H9 (cell line): ENCODE results near the gene FSHR. TPM values are rescaled to one million over a fixed set of nuclear protein-coding genes. Genes with fewer than 3 reads are reported as not detected.
A peak's percentile ranks its signal among the peaks of the same experiment; 100 is the strongest.

Experiments
- DNase-seq: peaks from one replicate; pipeline ENCODE4 v3.0.0-alpha.2; 2017
- H2AFZ ChIP-seq: one replicate; pipeline ENCODE4 v1.6.1; 2013; ENCODE audit warnings: mild to moderate bottlenecking, low read length, control low read depth, moderate library complexity
- H2AK5ac ChIP-seq: 2 replicates; pipeline ENCODE4 v1.6.1; 2013; ENCODE audit warnings: low read length, control low read depth, mixed read lengths; ENCODE audit not compliant: insufficient read length
- H2BK120ac ChIP-seq: one replicate; pipeline ENCODE4 v1.6.1; 2013; ENCODE audit warnings: low read depth, mild to moderate bottlenecking, low read length, control low read depth, inconsistent platforms; ENCODE audit not compliant: poor library complexity, severe bottlenecking
- H2BK12ac ChIP-seq: 2 replicates; pipeline ENCODE4 v1.6.1; 2013; ENCODE audit warnings: low read length, control low read depth, mixed read lengths, low read depth; ENCODE audit not compliant: insufficient read length
- H2BK15ac ChIP-seq: 2 replicates; pipeline ENCODE4 v1.6.1; 2013; ENCODE audit warnings: low read depth, low read length, control low read depth
- H2BK20ac ChIP-seq: one replicate; pipeline ENCODE4 v1.6.1; 2013; ENCODE audit warnings: low read depth, mild to moderate bottlenecking, low read length, control low read depth, inconsistent platforms; ENCODE audit not compliant: poor library complexity, severe bottlenecking
- H2BK5ac ChIP-seq: 2 replicates; pipeline ENCODE4 v1.6.1; 2013; ENCODE audit warnings: low read length, control low read depth, mixed read lengths; ENCODE audit not compliant: insufficient read length
- H3K14ac ChIP-seq: 2 replicates; pipeline ENCODE4 v1.6.1; 2013; ENCODE audit warnings: low read length, control low read depth; ENCODE audit not compliant: insufficient read depth
- H3K18ac ChIP-seq: 2 replicates; pipeline ENCODE4 v1.6.1; 2013; ENCODE audit warnings: low read depth, mild to moderate bottlenecking, mixed read lengths, low read length, control low read depth; ENCODE audit not compliant: insufficient read length
- H3K23ac ChIP-seq: 2 replicates; pipeline ENCODE4 v1.6.1; 2013; ENCODE audit warnings: low read length, control low read depth, mixed read lengths, low read depth; ENCODE audit not compliant: insufficient read length
- H3K23me2 ChIP-seq: 2 replicates; pipeline ENCODE4 v1.6.1; 2013; ENCODE audit warnings: low read depth, mild to moderate bottlenecking, mixed read lengths, low read length, control low read depth; ENCODE audit not compliant: insufficient read length, poor library complexity, severe bottlenecking
- H3K27ac ChIP-seq: 2 replicates; pipeline ENCODE4 v1.5.1; 2013; ENCODE audit warnings: low read length, control low read depth, mixed read lengths, low read depth; ENCODE audit not compliant: insufficient read length
- H3K27me3 ChIP-seq: 2 replicates; pipeline ENCODE4 v1.6.1; 2013; ENCODE audit warnings: low read length, control low read depth, inconsistent platforms; ENCODE audit not compliant: insufficient read depth
- H3K4ac ChIP-seq: 2 replicates; pipeline ENCODE4 v1.6.1; 2013; ENCODE audit warnings: low read depth, mild to moderate bottlenecking, control low read depth, inconsistent platforms, low read length, moderate library complexity
- H3K4me1 ChIP-seq: 2 replicates; pipeline ENCODE4 v1.6.1; 2013; ENCODE audit warnings: low read length, control low read depth, inconsistent platforms; ENCODE audit not compliant: insufficient read depth
- H3K4me2 ChIP-seq: 2 replicates; pipeline ENCODE4 v1.6.1; 2013; ENCODE audit warnings: low read length, control low read depth, mixed read lengths; ENCODE audit not compliant: insufficient read length, insufficient read depth
- H3K56ac ChIP-seq: 2 replicates; pipeline ENCODE4 v1.6.1; 2013; ENCODE audit warnings: low read depth, mild to moderate bottlenecking, mixed read lengths, low read length, control low read depth; ENCODE audit not compliant: insufficient read length
- H3K79me1 ChIP-seq: 2 replicates; pipeline ENCODE4 v1.6.1; 2013; ENCODE audit warnings: low read depth, mild to moderate bottlenecking, moderate library complexity, low read length, control low read depth, inconsistent platforms; ENCODE audit not compliant: insufficient read depth, poor library complexity, severe bottlenecking
- H3K79me2 ChIP-seq: 2 replicates; pipeline ENCODE4 v1.6.1; 2013; ENCODE audit warnings: low read length, control low read depth, inconsistent platforms; ENCODE audit not compliant: insufficient read depth
- H3K9ac ChIP-seq: 2 replicates; pipeline ENCODE4 v1.6.1; 2013; ENCODE audit warnings: low read length, control low read depth, mixed read lengths; ENCODE audit not compliant: insufficient read length; ENCODE audit errors: extremely low read depth
- H3K9me3 ChIP-seq: one replicate; pipeline ENCODE4 v1.6.1; 2013; ENCODE audit warnings: low read depth, low read length, inconsistent platforms; ENCODE audit not compliant: control insufficient read depth
- H3T11ph ChIP-seq: one replicate; pipeline ENCODE4 v1.6.1; 2013; ENCODE audit warnings: mild to moderate bottlenecking, low read length, control low read depth, inconsistent platforms
- H4K20me1 ChIP-seq: one replicate; pipeline ENCODE4 v1.6.1; 2013; ENCODE audit not compliant: control insufficient read depth, insufficient read length, insufficient read depth
- H4K5ac ChIP-seq: 2 replicates; pipeline ENCODE4 v1.6.1; 2013; ENCODE audit warnings: low read depth, mild to moderate bottlenecking, mixed read lengths, low read length, control low read depth; ENCODE audit not compliant: insufficient read length
- H4K8ac ChIP-seq: replicated peaks from 2 replicates; pipeline ENCODE4 v1.6.1; 2013; ENCODE audit warnings: low read length, control low read depth, mixed read lengths, low read depth; ENCODE audit not compliant: insufficient read length
- H4K91ac ChIP-seq: 2 replicates; pipeline ENCODE4 v1.6.1; 2013; ENCODE audit warnings: low read depth, mild to moderate bottlenecking, moderate library complexity, mixed read lengths, low read length, control low read depth; ENCODE audit not compliant: insufficient read length
- H3K27ac Mint-ChIP-seq, 3 experiments: 2 replicates in 2 of 3; 3 replicates in 1 of 3; pipeline ENCODE4 v1.8.0; 2020 to 2021; ENCODE audit warnings: mixed read lengths in 3 of 3, mild to moderate bottlenecking in 1 of 3, moderate library complexity in 1 of 3
- H3K27me3 Mint-ChIP-seq: 2 replicates; pipeline ENCODE4 v1.8.0; 2021; ENCODE audit warnings: low read depth, mild to moderate bottlenecking, moderate library complexity, mixed read lengths
- H3K36me3 Mint-ChIP-seq, 3 experiments: 2 replicates in 2 of 3; 3 replicates in 1 of 3; pipeline ENCODE4 v1.8.0; 2020 to 2021; ENCODE audit warnings: low read depth in 3 of 3, mixed read lengths in 3 of 3; ENCODE audit not compliant: insufficient read depth in 1 of 3
- H3K4me1 Mint-ChIP-seq, 2 experiments: 2 replicates each; pipeline ENCODE4 v1.8.0; 2020; ENCODE audit warnings: mixed read lengths in 2 of 2
- H3K4me3 Mint-ChIP-seq, 2 experiments: 2 replicates in 1 of 2; 3 replicates in 1 of 2; pipeline ENCODE4 v1.8.0; 2020 to 2021; ENCODE audit warnings: mild to moderate bottlenecking in 2 of 2, mixed read lengths in 2 of 2, moderate library complexity in 1 of 2
- H3K9me3 Mint-ChIP-seq, 2 experiments: 2 replicates in 1 of 2; 3 replicates in 1 of 2; pipeline ENCODE4 v1.8.0; 2020; ENCODE audit warnings: mild to moderate bottlenecking in 2 of 2, mixed read lengths in 2 of 2, moderate library complexity in 1 of 2
- CTCF ChIP-seq: fragments of 200-600 bp; sonication (generic); conservative IDR thresholded peaks from 3 replicates; pipeline ENCODE4 v1.8.0; 2021; ENCODE audit warnings: antibody characterized with exemption, mild to moderate bottlenecking
- WGBS: extraction: QIAGEN DNeasy Blood & Tissue Kit; methylation state at CpG from one replicate; pipeline ENCODE4 v1.1.7; 2013; ENCODE audit warnings: missing lambda C conversion rate, low lambda C conversion rate, mixed read lengths; ENCODE audit not compliant: insufficient read length; ENCODE audit errors: extremely low coverage; 5-methylcytosine and 5-hydroxymethylcytosine counted together
- total RNA-seq: library from RNA; stranded (reverse); gene quantifications from 2 replicates; pipeline ENCODE4 v1.2.1, GENCODE V29; 2021

The FSHR gene
- total RNA-seq, 1 experiment from 2014 or later = not detected

DNA sequence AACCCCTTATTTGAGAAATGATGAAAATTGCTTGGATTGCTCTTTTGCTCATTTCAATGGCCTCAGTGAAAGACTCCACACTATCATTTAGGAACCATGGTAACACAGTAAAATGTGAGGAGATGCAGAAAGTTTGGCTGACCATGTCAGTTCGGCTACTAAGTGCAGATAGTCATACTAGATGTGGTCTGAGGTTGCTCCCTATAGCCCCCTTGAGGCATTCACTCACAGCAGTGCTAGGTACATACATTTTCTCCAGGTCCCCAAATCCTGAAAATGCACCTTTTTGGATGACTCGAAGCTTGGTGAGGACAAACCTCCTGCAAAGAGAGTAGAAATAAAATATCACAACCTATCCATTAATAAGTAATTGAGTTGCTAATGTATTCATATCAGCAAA lies 86.3 kb downstream of the FSHR start:
- H2BK15ac ChIP-seq = no peak overlapping the region
- H3K27ac Mint-ChIP-seq = no peak overlapping the region
- no peak overlapping the region for H2AFZ ChIP-seq
- TF ChIP-seq CTCF = peak; percentile 35; the same call in 1 of the 3 replicates
- no peaks in the 10 kb centered on the region for H3K9me3 ChIP-seq
- H4K91ac ChIP-seq = no peak overlapping the region
- H3K14ac ChIP-seq = no peak overlapping the region
- H3K4me1 ChIP-seq = no peaks in the 10 kb centered on the region
- no CpG with 5 or more reads among the region's 2 CpGs for WGBS
- no peak for DNase-seq
- no peaks in the 10 kb centered on the region for H3K79me1 ChIP-seq
- no peak overlapping the region for H2BK5ac ChIP-seq
- H2BK120ac ChIP-seq = no peak overlapping the region
- no peak overlapping the region for H3K23ac ChIP-seq
- H3K4me3 Mint-ChIP-seq = no peak overlapping the region
- H3K9ac ChIP-seq = no peak overlapping the region
- H2AK5ac ChIP-seq = no peak overlapping the region
- no peaks in the 10 kb centered on the region for H3K27me3 Mint-ChIP-seq
- H4K8ac ChIP-seq = no peak overlapping the region
- H4K5ac ChIP-seq = no peak overlapping the region
- H3K23me2 ChIP-seq = no peaks in the 10 kb centered on the region
- H3K4me1 Mint-ChIP-seq = peaks cover 2% of the 10 kb centered on the region in 2 experiments
- H3K27ac ChIP-seq = no peak overlapping the region
- H3K56ac ChIP-seq = no peak overlapping the region
- no peaks in the 10 kb centered on the region for H3K27me3 ChIP-seq
- no peak overlapping the region for H2BK12ac ChIP-seq
- H3K18ac ChIP-seq = no peak overlapping the region
- no peak overlapping the region for H3K4ac ChIP-seq
- H3K79me2 ChIP-seq = no peaks in the 10 kb centered on the region
- H3T11ph ChIP-seq = no peak overlapping the region
- no peak overlapping the region for H2BK20ac ChIP-seq
- no peaks in the 10 kb centered on the region for H4K20me1 ChIP-seq
- H3K36me3 Mint-ChIP-seq = no peaks in the 10 kb centered on the region
- H3K4me2 ChIP-seq = no peak overlapping the region
- H3K9me3 Mint-ChIP-seq = no peaks in the 10 kb centered on the region
